SK-N-MC (cell line): ENCODE results near the gene FXYD3.

Source experiments
- EZH2 ChIP-seq: fragments of 200-600 bp; sonication (generic); IDR thresholded peaks from one replicate; pipeline ENCODE4 v1.6.1; 2017; ENCODE audit warnings: antibody characterized with exemption
- FOXP2 ChIP-seq: optimal IDR thresholded peaks from 2 replicates; pipeline ENCODE3; 2011; ENCODE audit warnings: mild to moderate bottlenecking, moderate library complexity; ENCODE audit not compliant: insufficient read depth; ENCODE audit errors: extremely low read length, control extremely low read depth
- POLR2AphosphoS5 ChIP-seq: IDR thresholded peaks from 2 replicates; pipeline ENCODE4 v1.6.1; 2012; ENCODE audit warnings: mild to moderate bottlenecking, low read depth, low read length, borderline replicate concordance

DNA sequence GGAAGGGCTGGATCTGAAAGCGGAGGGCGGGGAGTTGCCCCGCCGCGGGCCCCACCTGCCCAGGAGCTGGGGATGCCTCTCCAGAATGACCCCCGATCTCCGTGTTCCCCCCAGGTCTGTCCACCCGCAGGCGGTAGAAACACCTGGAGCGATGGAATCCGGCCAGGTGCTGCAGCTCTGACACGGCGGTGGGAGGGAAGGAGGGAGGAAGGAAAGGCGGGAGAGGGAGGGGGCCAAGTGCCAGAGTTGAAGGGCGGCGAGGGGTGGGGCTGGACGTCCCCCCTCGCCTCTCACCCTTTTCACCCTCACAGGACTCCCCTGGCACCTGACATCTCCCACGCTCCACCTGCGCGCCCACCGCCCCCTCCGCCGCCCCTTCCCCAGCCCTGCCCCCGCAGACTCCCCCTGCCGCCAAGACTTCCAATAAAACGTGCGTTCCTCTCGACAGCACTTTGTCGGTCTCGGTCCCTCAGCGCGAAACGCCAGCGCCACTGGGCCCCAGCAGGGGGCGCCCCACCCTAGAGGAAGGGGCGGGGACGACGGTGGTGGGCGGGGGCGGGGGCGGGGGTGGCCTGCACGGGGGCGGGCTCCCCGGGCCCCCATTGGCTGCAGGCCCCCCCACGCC, 27.1 kb downstream of the FXYD3 start:
- TF ChIP-seq POLR2AphosphoS5 (no peak), EZH2 (no peak), FOXP2 (no peak)
